ENCODE measurements around the gene DDN.

The DDN gene

GRCh38 chr12:48985901-48986300 lies 13.3 kb downstream of the DDN start:
- no peak overlapping the region for H3K27ac ChIP-seq (replicated peaks)
- peaks cover 41% of the 10 kb centered on the region for H3K27me3 ChIP-seq (ENCODE audit: insufficient read depth, poor library complexity, severe bottlenecking)
- DNase-seq (ENCODE audit: low read depth in 1 of 2, low spot score in 1 of 2): no peak
- no peak overlapping the region for H3K4me3 ChIP-seq (replicated peaks; ENCODE audit: insufficient read depth, low read length)
- no peak for TF ChIP-seq POLR2AphosphoS5 (IDR thresholded peaks at IDR 0.05; ENCODE audit: low read depth)
- TF ChIP-seq GABPA (IDR thresholded peaks at IDR 0.05; ENCODE audit: low read depth): no peak

- DNase-seq (ENCODE audit: low read depth in 1 of 2, low spot score in 1 of 2): no peak
- Histone ChIP-seq H3K27ac (replicated peaks) (no peak overlapping the region), H3K4me3 (replicated peaks; ENCODE audit: insufficient read depth, low read length) (no peak overlapping the region), H3K27me3 (ENCODE audit: insufficient read depth, poor library complexity, severe bottlenecking) (peaks cover 45% of the 10 kb centered on the region)
- no peak for TF ChIP-seq REST (IDR thresholded peaks at IDR 0.05; ENCODE audit: insufficient replicate concordance, low read depth)
- TF ChIP-seq CTCF (IDR thresholded peaks at IDR 0.05; ENCODE audit: insufficient read depth, low read length): no peak
These were observed 13.7 kb downstream of the DDN start for GRCh38 chr12:48985475-48985897.

- Histone ChIP-seq H3K27ac (replicated peaks) (no peak overlapping the region), H3K27me3 (ENCODE audit: insufficient read depth, poor library complexity, severe bottlenecking) (peaks cover 62% of the 10 kb centered on the region), H3K4me3 (replicated peaks; ENCODE audit: insufficient read depth, low read length) (no peak overlapping the region)
- TF ChIP-seq GABPA (IDR thresholded peaks at IDR 0.05; ENCODE audit: low read depth): no peak
- no peak for TF ChIP-seq CTCF (IDR thresholded peaks at IDR 0.05; ENCODE audit: insufficient read depth, low read length)
- no peak for TF ChIP-seq POLR2AphosphoS5 (IDR thresholded peaks at IDR 0.05; ENCODE audit: low read depth)
- no peak for TF ChIP-seq REST (IDR thresholded peaks at IDR 0.05; ENCODE audit: insufficient replicate concordance, low read depth)
- TF ChIP-seq SPI1 (IDR thresholded peaks at IDR 0.05; ENCODE audit: borderline replicate concordance, low read depth): no peak
- DNase-seq (ENCODE audit: low read depth in 1 of 2, low spot score in 1 of 2): no peak
These were observed 16.6 kb downstream of the DDN start for GRCh38 chr12:48982397-48983080.

- H3K27me3 ChIP-seq (ENCODE audit: insufficient read depth, poor library complexity, severe bottlenecking): peaks cover 70% of the 10 kb centered on the region
- no peak overlapping the region for H3K4me3 ChIP-seq (replicated peaks; ENCODE audit: insufficient read depth, low read length)
- H3K27ac ChIP-seq (replicated peaks): no peak overlapping the region
- 0 out of 2 replicates have a peak, but pooled peaks have one; percentile 5 for TF ChIP-seq SPI1 (IDR thresholded peaks at IDR 0.05; ENCODE audit: borderline replicate concordance, low read depth)
- no peak for TF ChIP-seq CTCF (IDR thresholded peaks at IDR 0.05; ENCODE audit: insufficient read depth, low read length)
- no peak for DNase-seq (ENCODE audit: low read depth in 1 of 2, low spot score in 1 of 2)
These were observed 17.4 kb downstream of the DDN start for GRCh38 chr12:48981757-48982157.
